A549 treated with ZK216348 at 1 μM for 4 hours (cell line): ENCODE data around the gene REP15. TPM values are rescaled to one million over a fixed set of nuclear protein-coding genes. Genes with fewer than 3 reads are reported as not detected.

Experiments used
- total RNA-seq: library from RNA; stranded (reverse); fragments of 200-300 nt; extraction: Qiagen RNA extraction; gene quantifications from 5 replicates; pipeline ENCODE4 v1.2.3, GENCODE V29; 2022; ENCODE audit warnings: low read depth

The REP15 gene
- total RNA-seq = 0.45 to 0.64 TPM (median 0.55 TPM) in 4 of 5 replicates, not detected in the other

GRCh38 chr12:27696293-27696652, at the start of gene REP15:
Gene REP15, plus strand, starts transcription at chr12:27696447. Its CDS starts 116 bp downstream, at chr12:27696563.

GRCh38 chr12:27710592-27711316, 14.5 kb downstream of the REP15 start, which contains the start of gene MRPS35:
Gene MRPS35, plus strand, starts transcription at chr12:27710832. Its CDS starts 12 bp downstream, at chr12:27710844.

Other genes starting within 250 kb of the REP15 start
- 0.18 to 0.36 TPM in 2 of 5 replicates, not detected in the others for gene SMCO2, start 249.7 kb upstream of the REP15 start, total RNA-seq
- 18.0 to 33.9 TPM (median 24.1 TPM) in 5 replicates for gene PPFIBP1, start 172.2 kb upstream of the REP15 start, total RNA-seq
- gene MRPS35, start 14.4 kb downstream of the REP15 start, total RNA-seq = 77.4 to 124 TPM (median 88.0 TPM) in 5 replicates
- 13.6 to 23.3 TPM (median 19.0 TPM) in 5 replicates for gene KLHL42, start 83.8 kb downstream of the REP15 start, total RNA-seq
- gene MANSC4, start 83.8 kb downstream of the REP15 start, total RNA-seq = not detected in 5 replicates